ENCODE measurements around the gene RASSF10. TPM values are rescaled to one million over a fixed set of nuclear protein-coding genes. Genes with fewer than 3 reads are reported as not detected.

Gene RASSF10
- total RNA-seq, 4 donors from 2014 or later = 0.35 to 4.4 (median 3.9) TPM; not detected in 1

GRCh38 chr11:12964650-12965049, 44.5 kb upstream of the RASSF10 start:
- no peaks in the 10 kb centered on the region for H3K9me3 ChIP-seq
- H3K4me3 ChIP-seq = no peak overlapping the region
- no peaks in the 10 kb centered on the region for H3K4me1 ChIP-seq
- DNase-seq = no peak
- H3K36me3 ChIP-seq = no peaks in the 10 kb centered on the region
- H3K27me3 ChIP-seq = no peaks in the 10 kb centered on the region
- TF ChIP-seq POLR2A (IDR thresholded peaks at IDR 0.05) (no peak), CTCF (IDR thresholded peaks at IDR 0.05) (no peak)
- no peak overlapping the region for H3K27ac ChIP-seq

GRCh38 chr11:12966002-12966401, 43.1 kb upstream of the RASSF10 start:
- Histone ChIP-seq H3K4me1 (no peaks in the 10 kb centered on the region), H3K9me3 (no peaks in the 10 kb centered on the region), H3K27me3 (no peaks in the 10 kb centered on the region), H3K27ac (no peak overlapping the region), H3K4me3 (no peak overlapping the region), H3K36me3 (no peaks in the 10 kb centered on the region)
- DNase-seq = no peak
- no peak for TF ChIP-seq POLR2A (IDR thresholded peaks at IDR 0.05)
- TF ChIP-seq CTCF (IDR thresholded peaks at IDR 0.05) = no peak

GRCh38 chr11:12968101-12968500, 41.0 kb upstream of the RASSF10 start:
- no peaks in the 10 kb centered on the region for H3K9me3 ChIP-seq
- TF ChIP-seq CTCF (IDR thresholded peaks at IDR 0.05) (no peak), POLR2A (IDR thresholded peaks at IDR 0.05) (no peak)
- H3K4me1 ChIP-seq = no peaks in the 10 kb centered on the region
- H3K4me3 ChIP-seq = no peak overlapping the region
- no peak for DNase-seq
- no peak overlapping the region for H3K27ac ChIP-seq
- H3K27me3 ChIP-seq = no peaks in the 10 kb centered on the region
- no peaks in the 10 kb centered on the region for H3K36me3 ChIP-seq

DNA sequence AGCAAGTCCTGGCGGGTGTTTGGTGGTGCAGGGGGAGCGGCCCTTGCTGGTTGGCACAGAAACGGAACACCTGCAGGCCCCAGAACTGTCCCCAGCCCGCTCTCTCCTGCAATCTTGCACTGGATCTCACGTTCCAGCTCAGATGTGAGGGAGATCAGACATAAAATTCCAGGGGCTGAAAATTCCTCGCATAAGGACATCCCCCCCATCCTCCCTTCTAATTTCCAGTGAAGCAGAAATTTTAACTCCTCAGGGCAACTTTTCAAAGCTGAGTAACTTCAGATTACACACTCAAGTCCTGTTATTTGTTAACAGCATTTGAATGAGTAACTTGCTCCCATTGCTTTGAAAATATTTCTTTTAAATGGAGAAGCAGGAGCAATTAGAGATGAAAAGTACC, 40.3 kb upstream of the RASSF10 start:
- Histone ChIP-seq H3K9me3 (no peaks in the 10 kb centered on the region), H3K4me3 (no peak overlapping the region), H3K27ac (no peak overlapping the region), H3K4me1 (no peaks in the 10 kb centered on the region), H3K27me3 (no peaks in the 10 kb centered on the region), H3K36me3 (no peaks in the 10 kb centered on the region)
- no peak for TF ChIP-seq CTCF (IDR thresholded peaks at IDR 0.05)
- no peak for TF ChIP-seq POLR2A (IDR thresholded peaks at IDR 0.05)
- no peak for DNase-seq

- no peaks in the 10 kb centered on the region for H3K9me3 ChIP-seq
- no peak overlapping the region for H3K4me3 ChIP-seq
- no peak overlapping the region for H3K27ac ChIP-seq
- no peaks in the 10 kb centered on the region for H3K36me3 ChIP-seq
- no peak for DNase-seq
- H3K4me1 ChIP-seq = no peaks in the 10 kb centered on the region
- no peak for TF ChIP-seq CTCF (IDR thresholded peaks at IDR 0.05)
- no peak for TF ChIP-seq POLR2A (IDR thresholded peaks at IDR 0.05)
- H3K27me3 ChIP-seq = no peaks in the 10 kb centered on the region
Measured at GRCh38 chr11:12971955-12972354, 37.2 kb upstream of the RASSF10 start.

- Histone ChIP-seq H3K4me1 (no peaks in the 10 kb centered on the region), H3K27ac (no peak overlapping the region), H3K9me3 (no peaks in the 10 kb centered on the region), H3K27me3 (no peaks in the 10 kb centered on the region), H3K4me3 (no peak overlapping the region), H3K36me3 (no peaks in the 10 kb centered on the region)
- TF ChIP-seq POLR2A (IDR thresholded peaks at IDR 0.05) = no peak
- no peak for TF ChIP-seq CTCF (IDR thresholded peaks at IDR 0.05)
- DNase-seq = no peak
Measured at GRCh38 chr11:12973528-12974181, 35.5 kb upstream of the RASSF10 start.
